Choroid plexus epithelial cell (primary cell): Measurements from ENCODE around the gene PSMB11.
A peak's percentile ranks its signal among the peaks of the same experiment; 100 is the strongest.

ENCODE experiments used
- DNase-seq: peaks from one replicate; pipeline ENCODE4 v3.0.0-alpha.2; 2010; ENCODE audit warnings: low read depth
- H3K4me3 ChIP-seq: 2 replicates; pipeline ENCODE4 v1.5.1; 2011; ENCODE audit warnings: low read depth, mild to moderate bottlenecking, control low read depth, low read length, moderate library complexity
- CTCF ChIP-seq: conservative IDR thresholded peaks from 2 replicates; pipeline ENCODE4 v1.5.1; 2011; ENCODE audit warnings: low read depth, mild to moderate bottlenecking, control low read depth, inconsistent platforms, low read length, moderate library complexity

PSMB11 gene

DNA sequence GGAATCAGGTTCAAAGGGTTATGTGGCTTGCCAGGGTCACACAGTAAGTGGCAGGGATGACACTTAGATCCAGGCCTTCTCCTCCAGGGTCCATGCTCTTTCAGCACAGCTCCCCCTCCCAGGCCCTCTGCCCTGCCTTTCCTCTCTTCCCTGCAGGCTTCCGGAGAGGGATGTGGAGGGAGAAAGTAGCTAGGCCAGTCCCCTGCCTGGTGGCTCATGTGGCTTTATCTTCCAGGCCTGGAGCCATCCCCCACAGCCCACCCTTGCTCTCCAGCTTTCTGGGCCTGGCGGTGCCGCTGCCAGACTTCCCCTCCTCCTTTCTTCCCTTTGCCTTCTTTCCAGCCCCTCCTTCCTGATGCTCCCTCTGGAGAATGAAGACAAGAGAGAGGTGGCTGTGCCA, 1.7 kb downstream of the PSMB11 start:
- no peak for TF ChIP-seq CTCF
- no peak overlapping the region for H3K4me3 ChIP-seq
- DNase-seq, result no peak

GRCh38 chr14:23044840-23045239, 2.8 kb downstream of the PSMB11 start:
- no peak for DNase-seq
- H3K4me3 ChIP-seq, result no peak overlapping the region
- no peak for TF ChIP-seq CTCF

DNA sequence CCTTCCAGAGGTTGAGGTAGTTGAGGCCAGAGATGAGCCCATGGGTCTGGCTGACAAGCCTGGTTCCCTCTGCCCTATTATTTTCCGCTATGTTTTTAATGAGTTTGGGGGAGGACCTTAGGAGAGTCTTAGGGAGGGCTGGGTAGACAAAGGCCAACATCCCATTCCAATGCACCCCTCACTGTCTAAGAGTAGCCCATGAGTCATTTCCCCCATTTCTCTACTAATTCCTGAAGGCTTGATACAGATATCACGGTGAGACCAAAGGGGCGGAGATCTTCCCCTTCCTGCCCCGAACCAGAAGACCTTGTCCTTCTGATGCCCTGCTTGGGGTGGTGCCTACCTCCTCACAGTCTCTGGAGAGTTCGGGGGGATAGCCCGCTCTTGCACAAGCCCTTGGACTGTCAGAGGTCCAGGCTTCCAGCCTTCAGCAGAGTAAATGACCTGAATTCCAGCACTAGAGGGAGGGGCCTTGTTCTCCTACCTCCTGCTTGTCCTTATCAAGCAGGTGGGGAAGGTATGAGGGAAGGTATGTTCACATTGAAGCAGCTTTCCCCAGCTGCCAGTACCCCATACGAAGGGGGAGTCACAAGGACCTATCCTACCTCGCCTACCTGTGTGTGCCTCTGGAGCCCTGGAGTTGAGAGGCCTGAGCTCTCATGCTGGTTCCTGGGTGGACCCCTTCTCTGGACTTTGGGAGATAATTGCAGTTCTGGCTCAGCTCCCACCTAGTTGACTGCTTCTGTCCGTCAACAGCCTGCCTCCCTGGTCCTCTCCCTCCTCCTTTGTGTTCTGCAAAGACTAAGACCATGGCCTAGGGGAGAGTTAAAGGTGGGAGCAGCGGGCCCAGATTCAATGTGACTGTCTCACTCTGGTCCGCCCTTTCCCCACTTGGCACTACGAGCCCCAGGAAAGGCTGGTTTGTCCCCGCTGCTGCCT, 3.7 kb downstream of the PSMB11 start:
- no peak for TF ChIP-seq CTCF
- H3K4me3 ChIP-seq, result no peak overlapping the region
- DNase-seq, result no peak

GRCh38 chr14:23047034-23047634, 5.1 kb downstream of the PSMB11 start:
- peak; percentile 47 for DNase-seq
- no peak overlapping the region for H3K4me3 ChIP-seq
- no peak for TF ChIP-seq CTCF

GRCh38 chr14:23047751-23048693, 6.0 kb downstream of the PSMB11 start:
- TF ChIP-seq CTCF, result no peak
- no peak overlapping the region for H3K4me3 ChIP-seq
- no peak for DNase-seq

DNA sequence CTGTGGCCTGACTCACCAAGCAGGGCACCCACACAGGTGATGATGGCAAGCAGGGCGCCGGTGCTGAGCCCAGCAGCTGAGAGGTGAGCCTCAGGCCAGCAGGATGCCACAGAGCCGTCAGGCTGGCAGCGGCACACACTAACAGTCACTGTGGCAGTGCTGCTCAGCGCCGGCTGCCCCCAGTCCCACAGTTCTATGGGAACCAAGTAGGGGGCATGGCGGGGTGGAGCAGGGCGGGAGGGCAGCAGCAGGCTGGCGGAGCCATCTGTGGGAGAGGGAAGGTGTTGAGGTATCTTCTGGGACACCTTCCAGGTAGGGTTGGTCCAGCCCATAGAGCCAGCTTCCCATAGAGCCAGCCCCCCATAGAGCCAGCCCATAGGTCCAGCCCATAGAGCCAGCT, 7.0 kb downstream of the PSMB11 start:
- no peak for DNase-seq
- H3K4me3 ChIP-seq, result no peak overlapping the region
- no peak for TF ChIP-seq CTCF
